GM18526 (cell line): Measurements from ENCODE around the gene SELENOH.

ENCODE experiments used
- POLR2A ChIP-seq: IDR thresholded peaks from 3 replicates; pipeline ENCODE4 v1.6.1; 2011; ENCODE audit not compliant: insufficient read length; ENCODE audit errors: extremely low read depth

Gene SELENOH

DNA sequence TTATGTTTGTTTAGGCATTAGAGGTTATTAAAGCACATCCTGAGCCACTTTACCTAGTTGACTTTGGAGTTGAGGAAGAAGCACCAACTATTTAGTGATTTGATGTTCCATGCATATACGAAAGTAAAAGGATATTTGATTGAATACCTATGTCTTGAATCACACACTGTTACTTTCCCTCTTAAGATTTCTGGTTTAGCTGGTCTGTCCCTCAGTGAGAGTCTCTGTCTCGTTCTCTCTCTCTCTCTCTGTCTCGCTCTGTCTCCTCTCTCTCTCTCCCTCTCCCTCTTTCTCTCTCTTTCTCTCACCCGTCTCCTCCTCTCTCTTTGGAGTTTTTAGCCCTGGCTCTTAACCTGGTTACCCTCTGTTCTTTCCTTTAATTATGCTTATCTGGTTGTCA lies 31.3 kb downstream of the SELENOH start:
- no peak for TF ChIP-seq POLR2A

DNA sequence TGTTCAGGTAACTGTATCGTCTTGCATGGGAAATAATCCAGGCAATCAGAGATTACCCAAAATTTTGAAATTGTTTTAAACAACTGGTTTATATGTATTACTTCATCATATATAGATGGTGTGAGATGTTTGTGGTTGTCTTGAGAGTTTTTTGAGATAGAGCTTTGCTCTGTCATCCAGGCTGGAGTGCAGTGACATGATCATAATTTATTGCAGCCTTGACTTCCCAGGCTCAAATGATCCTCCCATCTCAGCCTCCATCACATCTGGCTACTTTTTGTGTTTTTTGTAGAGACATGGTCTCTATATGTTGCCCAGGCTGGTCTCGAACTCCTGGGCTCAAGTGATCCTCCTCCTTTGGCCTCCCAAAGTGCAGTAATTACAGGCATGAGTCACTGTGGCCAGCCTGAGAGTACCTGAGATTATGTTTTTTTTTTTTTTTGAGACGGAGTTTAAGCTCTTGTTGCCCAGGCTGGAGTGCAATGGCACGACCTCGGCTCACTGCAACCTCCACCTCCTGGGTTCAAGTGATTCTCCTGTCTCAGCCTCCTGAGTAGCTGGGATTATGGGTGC lies 31.8 kb downstream of the SELENOH start:
- no peak for TF ChIP-seq POLR2A

DNA sequence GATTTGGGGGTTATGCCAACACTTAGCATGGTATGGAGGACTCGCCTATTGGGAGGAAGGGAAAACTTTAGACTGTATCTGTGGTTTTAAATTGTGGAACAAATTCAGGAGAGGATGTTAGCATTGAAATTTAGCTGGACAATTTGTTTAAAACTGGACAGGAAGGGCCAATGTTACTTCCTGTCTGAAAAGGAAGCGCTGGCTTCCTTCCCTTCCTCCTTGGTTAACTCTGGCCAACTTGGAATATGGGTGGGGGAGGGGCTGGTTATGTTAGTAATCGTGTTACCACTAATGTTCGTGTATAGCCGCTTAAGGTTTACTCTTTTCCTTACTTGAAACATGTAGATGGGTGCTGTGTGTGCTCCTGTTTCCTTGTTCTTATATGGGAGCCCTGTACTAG lies 34.2 kb downstream of the SELENOH start:
- no peak for TF ChIP-seq POLR2A

DNA sequence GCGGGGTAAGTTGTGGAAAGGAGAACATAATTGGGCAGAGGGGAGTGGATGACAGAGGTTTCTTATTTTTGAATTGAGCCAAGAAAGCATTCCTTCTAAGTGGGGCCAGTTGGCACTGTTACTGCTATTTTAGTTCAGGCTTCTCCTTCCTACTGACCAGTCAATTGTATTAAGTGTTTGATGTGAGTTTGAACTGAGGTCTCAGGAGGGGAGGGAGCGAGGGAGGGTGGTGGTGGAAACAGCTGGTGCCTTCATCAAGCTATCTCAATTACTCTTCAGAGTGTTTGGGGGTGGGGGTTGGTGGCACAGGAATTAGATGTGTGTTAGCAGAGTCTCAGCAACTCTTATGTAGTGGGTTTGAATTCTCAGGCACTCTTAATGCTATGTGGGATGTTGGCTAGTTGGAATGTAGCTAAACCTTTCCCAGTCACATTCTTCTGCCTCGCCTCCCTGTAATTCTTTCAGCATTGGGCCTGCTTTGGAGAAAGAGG lies 34.8 kb downstream of the SELENOH start:
- TF ChIP-seq POLR2A: no peak

DNA sequence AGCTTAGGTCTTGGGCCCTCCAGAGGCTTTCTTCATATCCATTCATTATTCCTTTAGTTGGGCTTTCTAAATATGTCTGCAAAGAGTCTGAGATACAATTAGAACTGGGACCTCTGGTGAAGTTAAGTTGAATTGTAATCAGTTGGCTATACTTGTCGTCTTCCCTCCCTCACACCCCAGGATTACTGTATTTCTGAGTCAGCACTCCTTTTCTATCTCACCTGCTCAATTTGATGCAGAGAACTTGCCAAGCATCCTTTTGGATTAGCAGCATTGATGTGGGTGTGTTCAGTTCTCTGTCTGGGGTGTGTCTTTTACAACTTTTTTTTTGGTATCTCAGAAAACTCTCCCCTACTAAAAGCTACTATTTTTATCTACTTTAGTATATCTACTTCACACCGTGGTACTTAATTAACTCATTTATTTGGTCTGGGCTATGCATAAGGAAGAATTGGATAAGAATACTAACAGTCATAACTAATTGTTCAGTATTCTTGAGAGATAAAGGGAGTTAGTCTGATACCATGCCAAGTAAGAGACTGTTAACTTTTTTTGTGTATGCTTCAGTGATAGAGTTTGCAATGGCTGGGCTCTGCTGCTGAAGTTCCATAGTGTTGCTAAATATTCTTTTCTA lies 35.4 kb downstream of the SELENOH start:
- TF ChIP-seq POLR2A: no peak

DNA sequence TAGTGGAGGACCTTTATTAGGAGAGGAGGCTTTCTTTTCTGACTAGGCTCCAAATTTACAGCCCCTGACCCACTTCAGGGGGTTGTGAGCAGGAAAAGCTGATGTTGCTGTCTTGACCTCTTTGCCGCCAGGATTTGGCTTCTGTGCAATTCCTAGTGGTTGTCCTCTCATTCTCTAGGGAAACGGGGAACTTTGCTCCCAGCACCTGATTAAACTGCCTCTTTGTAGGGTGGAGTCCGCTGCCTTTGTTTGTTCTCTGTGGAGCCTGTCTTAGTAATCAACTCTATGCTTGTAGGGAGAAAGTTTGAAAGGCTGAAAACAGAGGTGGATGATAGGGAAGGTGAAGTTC lies 36.7 kb downstream of the SELENOH start:
- no peak for TF ChIP-seq POLR2A

DNA sequence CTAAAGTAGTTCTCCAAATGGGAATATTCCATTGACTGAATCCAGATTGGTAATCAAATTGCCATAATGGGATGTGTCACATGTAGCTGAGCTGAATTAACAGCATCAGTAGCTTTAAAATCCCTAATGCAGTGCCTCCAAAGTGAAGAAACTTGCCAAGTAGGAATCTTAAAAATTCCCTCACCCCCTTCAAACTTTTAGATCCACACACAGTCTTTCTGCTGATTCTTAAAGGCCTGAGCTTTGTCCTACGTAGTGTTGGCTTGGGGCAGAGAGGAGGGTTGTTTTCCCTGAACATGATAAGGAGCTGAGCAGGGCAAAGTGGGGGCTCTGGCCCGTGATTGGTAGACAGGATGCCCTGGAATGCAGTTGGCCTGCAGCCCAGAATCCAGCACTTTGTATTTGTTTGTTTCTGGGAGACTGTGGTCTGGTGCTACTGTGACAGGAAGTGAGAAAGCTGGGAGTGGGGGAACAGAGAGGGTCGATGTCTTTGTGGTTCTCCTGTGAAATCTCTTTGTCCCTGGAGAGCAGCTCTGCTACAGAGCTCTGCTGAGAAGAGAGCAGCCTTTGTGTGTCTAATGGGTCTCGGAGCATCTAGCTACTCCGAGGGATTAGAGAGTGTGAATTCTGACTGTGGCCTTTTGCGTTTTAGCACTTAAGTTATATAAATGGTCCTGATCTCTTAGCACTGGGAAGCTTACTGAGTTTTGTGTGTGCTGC lies 37.2 kb downstream of the SELENOH start:
- no peak for TF ChIP-seq POLR2A

DNA sequence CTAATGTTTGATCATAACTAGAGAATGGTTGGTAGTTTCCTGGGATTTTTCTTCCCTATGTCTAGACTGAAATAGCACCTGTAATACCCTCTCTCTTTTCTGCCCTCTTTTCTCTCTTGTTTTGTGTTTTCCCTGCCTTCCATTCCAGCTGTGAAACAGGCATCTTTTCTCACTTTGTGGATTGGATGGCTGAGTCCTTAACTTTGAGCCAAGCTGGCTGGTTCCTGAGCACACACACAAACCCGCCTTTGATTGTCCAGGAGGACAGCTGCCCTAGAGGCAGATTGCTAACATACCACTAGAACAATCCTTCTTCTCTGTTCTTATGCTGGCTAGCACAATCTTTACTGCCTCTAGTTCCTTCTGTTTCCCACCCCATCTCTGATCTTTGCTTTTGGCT lies 38.0 kb downstream of the SELENOH start:
- no peak for TF ChIP-seq POLR2A

DNA sequence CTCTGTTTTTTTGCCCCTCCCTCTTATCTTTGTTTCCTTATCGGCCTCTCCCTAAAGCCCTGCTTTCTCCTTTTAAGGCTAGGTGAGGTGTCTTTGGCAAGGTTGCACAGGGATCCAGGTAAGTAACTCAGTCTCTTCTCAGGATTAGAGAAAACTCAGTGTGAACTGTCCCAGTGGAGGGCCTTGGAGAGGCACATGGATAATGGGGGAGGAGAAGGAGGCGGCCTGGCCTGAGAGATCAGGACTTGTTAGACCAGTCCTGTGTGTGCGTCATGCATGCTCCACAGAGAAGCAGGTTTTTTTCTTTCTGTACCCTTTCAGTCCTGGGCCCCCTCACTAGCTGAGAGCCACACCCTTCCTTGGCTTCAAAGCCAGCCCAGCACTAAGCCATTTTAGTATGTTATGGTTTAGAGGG lies 40.2 kb downstream of the SELENOH start:
- no peak for TF ChIP-seq POLR2A

DNA sequence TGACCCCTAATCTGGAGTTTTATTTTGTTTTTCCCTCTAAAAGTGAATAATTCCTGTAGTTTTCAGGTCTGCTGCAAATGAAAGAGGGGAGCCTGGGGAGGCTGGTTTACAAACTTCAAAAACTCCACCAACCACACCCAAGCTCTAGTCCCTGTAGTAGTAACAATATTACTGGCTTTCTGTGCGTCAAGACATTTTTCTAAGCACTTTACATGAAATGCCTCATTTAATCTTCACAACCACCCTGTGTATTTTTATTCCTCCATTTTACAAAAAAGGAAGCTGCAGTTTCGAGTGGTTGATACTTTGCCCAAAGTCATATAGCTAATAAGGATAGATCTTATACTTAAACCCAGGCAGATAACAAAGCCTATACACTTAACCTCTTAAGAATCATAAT lies 43.8 kb downstream of the SELENOH start:
- TF ChIP-seq POLR2A: no peak

DNA sequence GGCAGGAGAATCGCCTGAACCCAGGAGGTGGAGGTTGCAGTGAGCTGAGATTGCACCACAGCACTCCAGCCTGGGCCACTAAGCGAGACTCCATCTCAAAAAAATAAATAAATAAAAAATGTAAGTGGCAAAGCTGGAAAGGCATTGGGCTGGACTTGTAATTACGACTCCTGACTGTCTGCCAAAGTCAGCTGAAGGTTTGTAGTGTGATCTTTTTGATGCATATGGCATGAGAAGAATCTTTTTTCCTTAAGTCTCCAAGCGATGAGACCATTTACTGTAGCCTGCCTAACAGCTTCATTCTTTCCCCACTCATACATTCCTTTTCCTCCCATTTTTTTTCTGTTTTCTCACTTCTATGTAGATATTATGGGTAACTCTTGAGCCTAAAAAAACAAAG lies 45.1 kb downstream of the SELENOH start:
- TF ChIP-seq POLR2A: no peak

DNA sequence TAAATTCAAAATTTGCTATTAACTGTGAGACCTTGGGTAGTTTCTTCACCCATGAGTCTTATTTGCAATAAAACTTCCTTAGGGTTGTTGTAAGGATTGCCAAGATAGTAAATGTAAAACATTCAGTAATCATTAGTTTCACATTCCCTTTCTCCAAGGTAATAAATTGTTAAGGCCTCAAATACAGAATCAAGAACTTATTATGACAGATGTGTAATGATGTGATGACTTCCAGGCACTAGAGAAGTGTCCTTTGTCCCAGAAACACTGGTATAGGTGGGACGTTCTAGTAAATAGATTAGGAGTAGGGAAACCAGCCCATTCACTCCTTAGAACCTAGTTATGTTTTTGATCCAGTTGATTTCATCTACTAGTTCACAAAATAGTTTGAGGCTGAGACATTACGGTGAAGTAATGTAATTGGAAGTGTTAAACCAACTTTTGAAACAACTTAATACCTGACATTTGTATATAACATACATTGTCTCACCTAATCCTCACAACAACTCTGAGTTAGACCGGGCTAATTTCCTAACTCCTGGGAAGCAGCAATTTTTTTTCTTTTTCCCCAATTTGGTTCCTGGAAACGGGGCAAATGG lies 45.8 kb downstream of the SELENOH start:
- no peak for TF ChIP-seq POLR2A

DNA sequence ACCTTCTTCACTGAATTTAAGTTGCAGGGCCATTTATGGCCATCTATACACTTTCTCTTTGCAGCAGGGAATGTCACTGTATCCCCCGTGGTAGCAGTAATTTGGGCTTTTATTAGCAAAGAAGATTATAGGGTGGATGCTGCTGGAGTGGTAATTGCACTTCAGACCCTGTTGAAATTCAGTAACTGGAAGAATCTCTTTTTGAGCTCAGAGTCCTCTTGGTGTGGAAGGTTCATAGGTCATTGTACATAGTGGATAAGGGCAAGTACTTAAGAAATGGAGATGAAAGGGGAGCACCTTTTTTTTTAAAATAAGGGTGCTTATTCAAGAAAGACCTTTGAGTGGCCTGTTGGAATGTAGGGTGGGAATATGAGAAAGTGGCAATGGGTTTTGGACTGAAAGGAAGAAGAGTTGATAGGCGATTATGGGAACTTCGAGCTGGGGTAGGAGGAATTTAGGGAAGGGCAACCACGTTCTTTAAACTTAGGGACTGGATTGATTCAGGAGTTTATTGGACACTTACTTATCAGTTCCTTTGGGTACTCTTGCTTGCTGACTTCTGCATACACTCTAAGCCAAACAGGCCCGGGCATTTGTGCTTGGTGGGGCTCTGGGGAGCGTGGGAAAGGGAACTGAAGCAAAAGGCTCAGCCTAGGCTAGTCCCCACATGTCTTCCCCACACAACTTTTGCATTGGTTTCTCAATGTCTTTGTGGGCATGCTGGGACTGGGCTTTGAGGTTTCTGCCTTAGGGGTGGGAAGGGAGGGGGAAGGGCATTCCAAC lies 46.8 kb downstream of the SELENOH start:
- TF ChIP-seq POLR2A: no peak

DNA sequence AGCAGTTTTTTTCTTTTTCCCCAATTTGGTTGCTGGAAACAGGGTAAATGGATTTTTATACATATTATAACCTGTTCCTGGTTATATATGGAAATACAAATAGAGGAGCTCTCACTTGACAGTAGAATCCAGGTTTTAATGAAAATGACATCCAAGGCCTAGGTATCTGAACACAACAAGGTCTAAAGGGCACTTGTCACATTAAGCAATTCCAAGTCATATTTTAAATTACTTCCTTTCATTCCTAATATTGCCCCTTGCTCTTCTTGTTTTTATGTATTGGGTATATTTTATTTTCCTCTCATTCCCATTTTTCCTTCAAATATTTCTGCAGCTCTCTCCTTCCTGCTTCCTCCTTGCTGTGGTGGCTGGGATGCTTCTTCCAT lies 47.4 kb downstream of the SELENOH start:
- no peak for TF ChIP-seq POLR2A

DNA sequence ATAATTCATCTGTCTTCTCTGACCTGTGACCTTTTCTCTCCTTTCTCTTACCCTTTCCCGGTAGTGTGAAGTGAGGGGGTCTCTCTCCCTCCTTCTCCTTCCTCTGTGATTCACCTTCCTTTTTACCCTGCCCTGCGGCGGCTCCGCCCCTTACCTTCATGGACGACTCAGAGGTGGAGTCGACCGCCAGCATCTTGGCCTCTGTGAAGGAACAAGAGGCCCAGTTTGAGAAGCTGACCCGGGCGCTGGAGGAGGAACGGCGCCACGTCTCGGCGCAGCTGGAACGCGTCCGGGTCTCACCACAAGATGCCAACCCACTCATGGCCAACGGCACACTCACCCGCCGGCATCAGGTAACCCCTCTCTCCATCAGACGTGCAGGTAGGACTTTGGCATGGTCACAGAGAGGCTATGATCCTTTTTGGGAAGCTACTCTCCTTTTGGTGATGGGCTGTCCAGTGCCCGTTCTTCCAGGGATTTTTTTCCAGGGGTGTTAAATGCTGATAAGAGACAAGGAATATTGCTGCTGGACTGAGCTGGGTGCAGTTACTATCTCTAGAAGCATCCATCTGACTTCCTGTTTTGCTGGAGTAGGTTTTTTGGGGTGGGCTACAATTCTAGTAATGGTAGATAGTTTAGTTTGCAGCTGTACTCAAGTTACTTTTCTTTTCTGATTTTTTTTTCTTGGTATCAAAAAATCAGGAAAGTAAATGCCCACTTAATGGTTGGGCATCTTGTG lies 50.2 kb downstream of the SELENOH start:
- no peak for TF ChIP-seq POLR2A
